Neural crest cell (in vitro differentiated cells): ENCODE measurements around the gene CCDC51. TPM values are rescaled to one million over a fixed set of nuclear protein-coding genes. Genes with fewer than 3 reads are reported as not detected.
A peak's percentile ranks its signal among the peaks of the same experiment; 100 is the strongest.
"Not testable (repeated sequence)": the region's sequence is repeated elsewhere in the genome, so short reads cannot be mapped to it uniquely, and the experiment has no call there.

ENCODE experiments used
- DNase-seq: peaks from one replicate; pipeline ENCODE4 v3.0.0; 2021; ENCODE audit warnings: low read depth, mixed read lengths, low spot score
- H3K27ac Mint-ChIP-seq: one replicate; pipeline ENCODE4 v1.8.0; 2021; ENCODE audit warnings: mild to moderate bottlenecking, mixed read lengths; ENCODE audit not compliant: unreplicated experiment
- H3K27me3 Mint-ChIP-seq: 2 replicates; pipeline ENCODE4 v1.8.0; 2021; ENCODE audit warnings: low read depth, mild to moderate bottlenecking, mixed read lengths
- H3K36me3 Mint-ChIP-seq: 2 replicates; pipeline ENCODE4 v1.8.0; 2021; ENCODE audit warnings: low read depth, mild to moderate bottlenecking, mixed read lengths
- H3K4me1 Mint-ChIP-seq: 2 replicates; pipeline ENCODE4 v1.8.0; 2021; ENCODE audit warnings: mixed read lengths
- H3K4me3 Mint-ChIP-seq: one replicate; pipeline ENCODE4 v1.8.0; 2021; ENCODE audit warnings: mild to moderate bottlenecking, mixed read lengths
- H3K9me3 Mint-ChIP-seq: 2 replicates; pipeline ENCODE4 v1.8.0; 2021; ENCODE audit warnings: mixed read lengths
- CTCF ChIP-seq: fragments of 200-600 bp; sonication (generic); conservative IDR thresholded peaks from 2 replicates; pipeline ENCODE4 v1.5.0; 2021; ENCODE audit warnings: antibody characterized with exemption, mild to moderate bottlenecking
- long read RNA-seq: library from polyadenylated mRNA; unstranded; transcript quantifications from one replicate; pipeline ENCODE4 v2.0.0, GENCODE V29; 2020
- total RNA-seq: library from RNA; stranded (reverse); gene quantifications from 2 replicates; pipeline ENCODE4 v1.2.1, GENCODE V29; 2021

The CCDC51 gene
- 12.4 TPM in 2 replicates for total RNA-seq
- long read RNA-seq, transcript CCDC51-201 (4 exons, 1,560 nt) = major isoform, 17 of 54 reads
- long read RNA-seq, transcript CCDC51-206 (4 exons, 1,461 nt) = minor isoform, 8 of 54 reads
- long read RNA-seq, transcript CCDC51-202 (4 exons, 1,385 nt) = minor isoform, 6 of 54 reads
- long read RNA-seq, partial matches to known transcripts = 5 of 54 reads
- long read RNA-seq, other reads (novel, unspliced or antisense) = 18 of 54 reads

GRCh38 chr3:48439820-48440589 lies at the start of gene CCDC51, which contains the start of gene TMA7:
CCDC51 (minus strand) TSS chr3:48440119; CDS start chr3:48435128, 4,991 bp downstream.
TMA7 (plus strand) TSS chr3:48440257; CDS start chr3:48440297, 40 bp downstream.
- Mint-ChIP-seq H3K9me3 (no peaks in the 10 kb centered on the region), H3K27me3 (no peaks in the 10 kb centered on the region), H3K27ac (peak within 1 kb of the TSS; percentile 64), H3K4me1 (peaks cover 26% of the 10 kb centered on the region), H3K36me3 (peaks cover 2% of the 10 kb centered on the region), H3K4me3 (peak within 1 kb of the TSS; percentile 92)
- no peak for TF ChIP-seq CTCF
- DNase-seq = peak; percentile 91

- H3K27me3 Mint-ChIP-seq = no peaks in the 10 kb centered on the region
- no peaks in the 10 kb centered on the region for H3K9me3 Mint-ChIP-seq
- H3K27ac Mint-ChIP-seq = no peak overlapping the region
- no peak for DNase-seq
- H3K4me1 Mint-ChIP-seq = no peaks in the 10 kb centered on the region
- H3K4me3 Mint-ChIP-seq = no peak overlapping the region
- no peak for TF ChIP-seq CTCF
- no peaks in the 10 kb centered on the region for H3K36me3 Mint-ChIP-seq
Measured at GRCh38 chr3:48486952-48487351, 47.0 kb upstream of the CCDC51 start.

- not testable (repeated sequence) for H3K4me1 Mint-ChIP-seq, H3K9me3 Mint-ChIP-seq, H3K36me3 Mint-ChIP-seq, DNase-seq, H3K4me3 Mint-ChIP-seq, H3K27me3 Mint-ChIP-seq, H3K27ac Mint-ChIP-seq
Measured at GRCh38 chr3:48482822-48483221, 42.9 kb upstream of the CCDC51 start.

- not testable (repeated sequence) for H3K36me3 Mint-ChIP-seq, DNase-seq, H3K4me1 Mint-ChIP-seq, H3K9me3 Mint-ChIP-seq, H3K4me3 Mint-ChIP-seq, H3K27me3 Mint-ChIP-seq, H3K27ac Mint-ChIP-seq
Measured at GRCh38 chr3:48480891-48481290, 41.0 kb upstream of the CCDC51 start.

- Mint-ChIP-seq H3K27ac (no peak overlapping the region), H3K4me1 (peaks cover 6% of the 10 kb centered on the region), H3K9me3 (no peaks in the 10 kb centered on the region), H3K36me3 (no peaks in the 10 kb centered on the region), H3K4me3 (no peak overlapping the region), H3K27me3 (no peaks in the 10 kb centered on the region)
- no peak for DNase-seq
- TF ChIP-seq CTCF = no peak
Measured at GRCh38 chr3:48478626-48479555, 39.0 kb upstream of the CCDC51 start.

- Mint-ChIP-seq H3K9me3 (no peaks in the 10 kb centered on the region), H3K4me1 (peaks cover 14% of the 10 kb centered on the region), H3K27ac (no peak overlapping the region), H3K4me3 (no peak overlapping the region), H3K36me3 (no peaks in the 10 kb centered on the region), H3K27me3 (no peaks in the 10 kb centered on the region)
- no peak for DNase-seq
- no peak for TF ChIP-seq CTCF
Measured at GRCh38 chr3:48477959-48478520, 38.1 kb upstream of the CCDC51 start.
